HepG2 (cell line): ENCODE results near the gene GAREM1. TPM values are rescaled to one million over a fixed set of nuclear protein-coding genes. Genes with fewer than 3 reads are reported as not detected.
"Not testable (repeated sequence)": the region's sequence is repeated elsewhere in the genome, so short reads cannot be mapped to it uniquely, and the experiment has no call there.

Experiments
- ATAC-seq: fragments of 200-7000 bp; cut with Tn5 transposase; 3 replicates; pipeline ENCODE4 v1.9.1; 2020; ENCODE audit warnings: mild to moderate bottlenecking, moderate library complexity
- BruUV-seq: library from RNA; stranded (reverse); fragments of 400-500 nt; replicated peaks from 2 replicates; lab custom pipeline; 2021; lab: Mats Ljungman, UMichigan
- CTCF ChIA-PET: fragments of 300-600 bp; formaldehyde crosslinking; extraction: SDS; loops from one replicate; lab custom pipeline; 2021; ENCODE audit warnings: low total read pairs, inconsistent platforms, low intra/inter-chr PET ratio; lab: Yijun Ruan, JAX
- POLR2A ChIA-PET: fragments of 350-600 bp; sonication (Branson Sonifier 250); formaldehyde crosslinking; loops from one replicate; lab custom pipeline; 2020; ENCODE audit warnings: antibody characterized with exemption, inconsistent platforms; lab: Yijun Ruan, JAX
- DNase-seq: peaks from one replicate; pipeline ENCODE4 v3.0.0-alpha.2; 2015; ENCODE audit warnings: low spot score
- FAIRE-seq: peaks from 3 replicates; lab custom pipeline; 2011; peaks lifted over from hg19 to GRCh38; lab: Jason Lieb, UNC
- H2AFZ ChIP-seq: one replicate; pipeline ENCODE4 v1.6.1; 2011; ENCODE audit warnings: low read length, inconsistent platforms
- H3K27ac ChIP-seq: fragments of 300-600 bp; 3 replicates; pipeline ENCODE4 v1.8.0; 2011; ENCODE audit warnings: mixed run types, mild to moderate bottlenecking, mixed read lengths, low read length, inconsistent platforms; ENCODE audit not compliant: insufficient read depth; ENCODE audit errors: extremely low read length
- H3K27me3 ChIP-seq, 2 experiments: fragments of 200-600 bp in 1 of 2; 2 replicates in 1 of 2; 3 replicates in 1 of 2; pipeline versions ENCODE4 v1.6.0 to v1.8.0; 2011; ENCODE audit warnings: low read length in 2 of 2, mild to moderate bottlenecking in 2 of 2, moderate library complexity in 2 of 2, inconsistent platforms in 1 of 2; ENCODE audit not compliant: insufficient read depth in 2 of 2, control insufficient read depth in 1 of 2
- H3K36me3 ChIP-seq, 2 experiments: fragments of 200-600 bp in 1 of 2; replicated peaks in 1 of 2; 2 replicates in 1 of 2; 3 replicates in 1 of 2; pipeline versions ENCODE4 v1.5.1 to v1.8.0; 2011; ENCODE audit warnings: low read length in 2 of 2, inconsistent platforms in 1 of 2; ENCODE audit not compliant: insufficient read depth in 2 of 2, control insufficient read depth in 1 of 2
- H3K4me1 ChIP-seq: 2 replicates; pipeline ENCODE4 v1.5.1; 2012; ENCODE audit warnings: low read length, inconsistent platforms; ENCODE audit not compliant: insufficient read depth
- H3K4me2 ChIP-seq: 2 replicates; pipeline ENCODE4 v1.6.0; 2011; ENCODE audit warnings: low read depth, low read length, inconsistent platforms
- H3K4me3 ChIP-seq, 3 experiments: fragments of 200-600 bp in 1 of 3; sonication (generic), shearing (Covaris generic) in 1 of 3; replicated peaks in 1 of 3; 2 replicates each; pipeline ENCODE4 v1.5.1; 2011 to 2016; ENCODE audit warnings: low read length in 3 of 3, inconsistent platforms in 2 of 3, low read depth in 2 of 3, mild to moderate bottlenecking in 2 of 3, control low read depth in 1 of 3, mixed read lengths in 1 of 3; ENCODE audit not compliant: insufficient read depth in 1 of 3
- H3K79me2 ChIP-seq: one replicate; pipeline ENCODE4 v1.6.1; 2011; ENCODE audit warnings: low read length, inconsistent platforms; ENCODE audit not compliant: insufficient read depth
- H3K9ac ChIP-seq: 2 replicates; pipeline ENCODE4 v1.6.0; 2011; ENCODE audit warnings: mild to moderate bottlenecking, low read depth, low read length, inconsistent platforms; ENCODE audit not compliant: insufficient read depth
- H3K9me3 ChIP-seq: 2 replicates; pipeline ENCODE4 v1.5.1; 2012; ENCODE audit warnings: mild to moderate bottlenecking, low read length
- H4K20me1 ChIP-seq: 2 replicates; pipeline ENCODE4 v1.6.0; 2011; ENCODE audit warnings: inconsistent platforms, mild to moderate bottlenecking, low read length, moderate library complexity; ENCODE audit not compliant: insufficient read depth
- ELF3 ChIP-seq: IDR thresholded peaks from 2 replicates; pipeline ENCODE4 v1.6.1; 2016; ENCODE audit warnings: missing genetic modification reagents, missing compliant biosample characterization
- NFE2L2 ChIP-seq: fragments of 150-350 bp; IDR thresholded peaks from 2 replicates; pipeline ENCODE4 v1.6.1; 2014; ENCODE audit warnings: low read length
- SMARCE1 ChIP-seq: fragments of 450-650 bp; IDR thresholded peaks from 2 replicates; pipeline ENCODE4 v1.6.1; 2017; ENCODE audit warnings: borderline replicate concordance
- ZNF230 ChIP-seq: sonication (generic); formaldehyde crosslinking; IDR thresholded peaks from 2 replicates; pipeline ENCODE4 v1.4.0; 2020; ENCODE audit warnings: mild to moderate bottlenecking, missing genetic modification reagents
- WGBS: methylation state at CpG from one replicate; pipeline ENCODE4 v1.1.6; 2017; ENCODE audit warnings: low lambda C conversion rate; 5-methylcytosine and 5-hydroxymethylcytosine counted together
- in situ Hi-C: cut with HindIII; loops from 2 replicates; pipeline ENCODE4 v1.10.0; 2017; ENCODE audit warnings: low pct_unique_long_range_greater_than_20kb; ENCODE audit not compliant: extremely low pct_ligation_motif_present
- intact Hi-C: fragments of 100-400 bp; cut with micrococcal nuclease; formaldehyde crosslinking; loops from one replicate; pipeline ENCODE4 v1.10.0; 2022; ENCODE audit not compliant: unreplicated experiment
- polyA plus RNA-seq, 8 experiments: library from polyadenylated mRNA; depleted of rRNA in 3 of 8; stranded (reverse) in 7 of 8; unstranded in 1 of 8; fragments of >200 nt; fragmentation: Illumina TruSeq in 4 of 8; extraction: Trizol in 4 of 8; gene quantifications; 2 replicates each; pipeline versions ENCODE4 v1.2.1 to v1.2.3, GENCODE V29; 2011 to 2016; ENCODE audit warnings: low read depth in 4 of 8, missing spikeins in 1 of 8, mixed read lengths in 1 of 8; ENCODE audit not compliant: insufficient read depth in 1 of 8
- total RNA-seq, 5 experiments: library from RNA; depleted of rRNA; stranded (reverse); fragments of >200 nt; fragmentation: Illumina TruSeq; extraction: Trizol; gene quantifications; 2 replicates each; pipeline ENCODE4 v1.2.3, GENCODE V29; 2016; ENCODE audit warnings: low read depth in 1 of 5
- TF ChIP-seq, protein P1 (sequence below): sonication (generic); formaldehyde crosslinking; IDR thresholded peaks from 2 replicates; pipeline ENCODE4 v1.4.0; 2020; ENCODE audit warnings: mild to moderate bottlenecking, missing genetic modification reagents
- TF ChIP-seq, protein P2 (sequence below): sonication (generic); formaldehyde crosslinking; IDR thresholded peaks from 2 replicates; pipeline ENCODE4; 2020; ENCODE audit warnings: missing genetic modification reagents, mild to moderate bottlenecking, borderline replicate concordance

The GAREM1 gene
- total and polyA plus RNA-seq, 2 of the 13 experiments (the other 11 are each of a cell fraction or from before 2014, with no cell fraction given): 2.5 to 2.9 TPM

DNA sequence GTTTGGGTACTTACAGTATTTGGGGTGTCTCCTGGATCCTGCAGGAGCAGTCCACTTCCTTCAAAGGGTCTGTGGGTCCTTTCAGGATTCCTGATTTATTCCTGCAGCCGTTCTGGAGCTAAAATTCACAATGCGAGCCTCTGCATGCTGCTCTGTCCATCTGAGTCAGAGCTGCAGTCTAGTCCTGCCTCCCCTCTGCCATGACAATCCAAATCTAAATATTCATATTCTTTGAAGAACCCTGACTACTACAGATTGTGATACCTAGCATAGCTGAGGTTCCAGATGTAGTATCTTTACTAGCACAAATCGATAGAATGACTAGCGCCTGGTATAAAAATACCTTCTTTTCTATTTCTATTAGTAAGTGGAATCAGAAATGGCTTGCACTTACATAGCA, 31.3 kb upstream of the GAREM1 start (continued):
- TF ChIP-seq, protein P1, sequence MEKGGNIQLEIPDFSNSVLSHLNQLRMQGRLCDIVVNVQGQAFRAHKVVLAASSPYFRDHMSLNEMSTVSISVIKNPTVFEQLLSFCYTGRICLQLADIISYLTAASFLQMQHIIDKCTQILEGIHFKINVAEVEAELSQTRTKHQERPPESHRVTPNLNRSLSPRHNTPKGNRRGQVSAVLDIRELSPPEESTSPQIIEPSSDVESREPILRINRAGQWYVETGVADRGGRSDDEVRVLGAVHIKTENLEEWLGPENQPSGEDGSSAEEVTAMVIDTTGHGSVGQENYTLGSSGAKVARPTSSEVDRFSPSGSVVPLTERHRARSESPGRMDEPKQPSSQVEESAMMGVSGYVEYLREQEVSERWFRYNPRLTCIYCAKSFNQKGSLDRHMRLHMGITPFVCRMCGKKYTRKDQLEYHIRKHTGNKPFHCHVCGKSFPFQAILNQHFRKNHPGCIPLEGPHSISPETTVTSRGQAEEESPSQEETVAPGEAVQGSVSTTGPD (CRISPR knock-in tag): no peak
- TF ChIP-seq, protein P2, sequence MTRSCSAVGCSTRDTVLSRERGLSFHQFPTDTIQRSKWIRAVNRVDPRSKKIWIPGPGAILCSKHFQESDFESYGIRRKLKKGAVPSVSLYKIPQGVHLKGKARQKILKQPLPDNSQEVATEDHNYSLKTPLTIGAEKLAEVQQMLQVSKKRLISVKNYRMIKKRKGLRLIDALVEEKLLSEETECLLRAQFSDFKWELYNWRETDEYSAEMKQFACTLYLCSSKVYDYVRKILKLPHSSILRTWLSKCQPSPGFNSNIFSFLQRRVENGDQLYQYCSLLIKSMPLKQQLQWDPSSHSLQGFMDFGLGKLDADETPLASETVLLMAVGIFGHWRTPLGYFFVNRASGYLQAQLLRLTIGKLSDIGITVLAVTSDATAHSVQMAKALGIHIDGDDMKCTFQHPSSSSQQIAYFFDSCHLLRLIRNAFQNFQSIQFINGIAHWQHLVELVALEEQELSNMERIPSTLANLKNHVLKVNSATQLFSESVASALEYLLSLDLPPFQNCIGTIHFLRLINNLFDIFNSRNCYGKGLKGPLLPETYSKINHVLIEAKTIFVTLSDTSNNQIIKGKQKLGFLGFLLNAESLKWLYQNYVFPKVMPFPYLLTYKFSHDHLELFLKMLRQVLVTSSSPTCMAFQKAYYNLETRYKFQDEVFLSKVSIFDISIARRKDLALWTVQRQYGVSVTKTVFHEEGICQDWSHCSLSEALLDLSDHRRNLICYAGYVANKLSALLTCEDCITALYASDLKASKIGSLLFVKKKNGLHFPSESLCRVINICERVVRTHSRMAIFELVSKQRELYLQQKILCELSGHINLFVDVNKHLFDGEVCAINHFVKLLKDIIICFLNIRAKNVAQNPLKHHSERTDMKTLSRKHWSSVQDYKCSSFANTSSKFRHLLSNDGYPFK (CRISPR knock-in tag): no peak
- no peak for TF ChIP-seq SMARCE1
- no peak for TF ChIP-seq ZNF230
- no peak for TF ChIP-seq ELF3 (CRISPR knock-in tag)
- TF ChIP-seq, all 625 proteins: peak for 0

DNA sequence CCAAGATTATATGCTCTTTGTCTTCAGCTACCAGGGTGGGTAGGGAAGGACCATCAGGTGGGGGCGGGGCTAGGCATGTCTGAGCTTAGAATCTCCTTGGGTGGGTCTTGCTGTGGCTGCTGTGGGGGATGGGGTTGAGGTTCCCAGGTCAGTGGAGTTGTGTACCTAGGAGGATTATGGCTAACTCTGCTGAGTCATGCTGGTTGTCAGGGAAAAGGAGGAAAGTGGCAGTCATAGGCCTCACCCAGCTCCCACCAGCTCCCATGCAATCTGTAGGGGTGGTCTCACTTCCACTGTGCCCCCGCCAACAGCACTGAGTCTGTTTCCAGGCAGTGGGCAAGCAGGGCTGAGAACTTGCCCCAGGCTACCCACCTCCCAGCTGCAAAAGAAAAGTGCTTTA, 30.6 kb upstream of the GAREM1 start:
- H2AFZ ChIP-seq, H3K36me3 ChIP-seq, in situ Hi-C loops, H3K4me2 ChIP-seq, intact Hi-C loops, FAIRE-seq, H3K4me1 ChIP-seq, H4K20me1 ChIP-seq, H3K9me3 ChIP-seq, CTCF ChIA-PET, POLR2A ChIA-PET, H3K27ac ChIP-seq, ATAC-seq, H3K27me3 ChIP-seq, DNase-seq, H3K9ac ChIP-seq, H3K4me3 ChIP-seq, H3K79me2 ChIP-seq, BruUV-seq: not testable (repeated sequence)
- 0% methylated on average over 2 of the region's 2 CpGs for WGBS
- TF ChIP-seq NFE2L2: peak; percentile 63
